Measurements from ENCODE around the gene RNF217. TPM values are rescaled to one million over a fixed set of nuclear protein-coding genes. Genes with fewer than 3 reads are reported as not detected.

The RNF217 gene
- total and polyA plus RNA-seq, 2 of the 8 experiments (the other 6 are each of a cell fraction or from before 2014, with no cell fraction given), result 2.0 to 8.9 TPM

GRCh38 chr6:125123051-125123450, 160.8 kb downstream of the RNF217 start:
- Histone ChIP-seq H3K4me1 (replicated peaks in 1 of 4; ENCODE audit: control insufficient read depth in 3 of 4, insufficient read depth in 4 of 4, low read length in 3 of 4) (peaks cover 0 to 9% (median 0%) of the 10 kb centered on the region in 4 experiments; a peak in 1 of 7 replicates), H3K23ac (ENCODE audit: insufficient read length) (no peak overlapping the region), H3K56ac (replicated peaks; ENCODE audit: insufficient read length, low read depth, low read length) (no peak overlapping the region), H4K8ac (ENCODE audit: extremely low read depth, insufficient read depth, low read length) (no peak overlapping the region), H3K4ac (replicated peaks; ENCODE audit: insufficient read length, low read depth, low read length) (no peak overlapping the region), H3K36me3 (ENCODE audit: control insufficient read depth in 2 of 4, insufficient read depth in 4 of 4, low read length in 3 of 4) (no peaks in the 10 kb centered on the region), H3K79me2 (ENCODE audit: control insufficient read depth in 1 of 2, insufficient read depth in 2 of 2, low read length in 2 of 2) (no peaks in the 10 kb centered on the region), H3K4me3 (ENCODE audit: extremely low read depth in 1 of 4, insufficient read depth in 2 of 4, low read depth in 3 of 4, low read length in 4 of 4) (no peak overlapping the region), H2BK20ac (ENCODE audit: low read length) (no peak overlapping the region), H3K9ac (replicated peaks in 1 of 4; ENCODE audit: extremely low read depth in 1 of 4, low read depth in 3 of 4, low read length in 3 of 4) (no peak overlapping the region), H4K91ac (replicated peaks; ENCODE audit: insufficient read length, low read length) (no peak overlapping the region), H2BK5ac (ENCODE audit: low read depth, low read length) (no peak overlapping the region), H3K79me1 (ENCODE audit: low read depth, low read length) (no peaks in the 10 kb centered on the region), H2AFZ (ENCODE audit: low read length) (no peak overlapping the region), H3K9me3 (ENCODE audit: insufficient read depth in 2 of 2, low read depth in 1 of 2, low read length in 1 of 2) (peaks cover 0 to 7% of the 10 kb centered on the region in 2 experiments; a peak in 1 of 4 replicates), H2BK120ac (replicated peaks; ENCODE audit: low read depth, low read length) (no peak overlapping the region), H4K5ac (ENCODE audit: insufficient read length, low read depth, low read length) (no peak overlapping the region), H2BK12ac (ENCODE audit: low read depth, low read length) (no peak overlapping the region), H3K4me2 (ENCODE audit: insufficient read depth in 1 of 2, low read depth in 2 of 2, low read length in 2 of 2) (no peak overlapping the region), H2AK5ac (ENCODE audit: low read depth, low read length) (no peak overlapping the region), H3K14ac (ENCODE audit: insufficient read length) (no peak overlapping the region), H4K20me1 (replicated peaks in 1 of 2; ENCODE audit: control insufficient read depth in 1 of 2, insufficient read depth in 2 of 2, low read length in 2 of 2) (no peaks in the 10 kb centered on the region), H3K23me2 (ENCODE audit: low read depth, low read length) (no peaks in the 10 kb centered on the region), H2BK15ac (ENCODE audit: low read length) (no peak overlapping the region), H3K18ac (ENCODE audit: extremely low read depth, low read length) (no peak overlapping the region), H3K27me3 (replicated peaks in 1 of 4; ENCODE audit: control insufficient read depth in 3 of 4, extremely low read depth in 1 of 4, insufficient read depth in 3 of 4, low read length in 3 of 4) (no peaks in the 10 kb centered on the region), H3K27ac (ENCODE audit: low read depth, low read length) (no peak overlapping the region)
- no peak for FAIRE-seq
- whole genome bisulfite sequencing, 2 experiments (ENCODE audit: extremely low coverage in 1 of 2, insufficient coverage in 1 of 2, insufficient read length in 1 of 2, insufficient replicate concordance in 2 of 2, low coverage in 1 of 2, low lambda C conversion rate in 2 of 2, missing lambda C conversion rate in 1 of 2), result 92% methylated on average over 3 of the region's 3 CpGs; no CpG with 5 or more reads in 1 of the 2 experiments
- ChIA-PET CTCF (ENCODE audit: partially characterized antibody) (interaction anchor here (0.9 to 4.7 kb wide), 4 partner anchors 10 to 252 kb away, joined by 3 to 38 read pairs (median 10); no protein-coding TSS in a partner anchor), POLR2A (ENCODE audit: partially characterized antibody) (no interaction called here)
- no peak for TF ChIP-seq CHD1 (IDR thresholded peaks at IDR 0.05; ENCODE audit: low read depth, low read length)
- no peak for TF ChIP-seq CTCF (IDR thresholded peaks at IDR 0.05; ENCODE audit: control extremely low read depth in 1 of 3, insufficient read depth in 1 of 3, low read depth in 1 of 3, low read length in 3 of 3)
- no peak for TF ChIP-seq MAX (IDR thresholded peaks at IDR 0.05)
- TF ChIP-seq CBX5 (IDR thresholded peaks at IDR 0.05; ENCODE audit: low read depth, low read length), result no peak
- TF ChIP-seq SAP30 (IDR thresholded peaks at IDR 0.05; ENCODE audit: insufficient read depth, insufficient replicate concordance, low read length), result no peak
- TF ChIP-seq NRF1 (IDR thresholded peaks at IDR 0.05; ENCODE audit: low read depth, low read length), result no peak
- no peak for DNase-seq (ENCODE audit: low read depth in 1 of 2, low spot score in 2 of 2)

All from H1 (cell line).